IMR-90 (cell line): Measurements from ENCODE around the gene SIKE1. TPM values are rescaled to one million over a fixed set of nuclear protein-coding genes. Genes with fewer than 3 reads are reported as not detected.

Source experiments
- ATAC-seq: fragments of 200-7000 bp; cut with Tn5 transposase; 2 replicates; pipeline ENCODE4 v1.9.1; 2020; ENCODE audit warnings: low read depth, mild to moderate bottlenecking, moderate library complexity
- BruUV-seq: library from RNA; stranded (reverse); fragments of 400-500 nt; replicated peaks from 2 replicates; lab custom pipeline; 2021; lab: Mats Ljungman, UMichigan
- CTCF ChIA-PET: fragments of 300-600 bp; formaldehyde crosslinking; extraction: SDS; loops from one replicate; lab custom pipeline; 2021; ENCODE audit warnings: antibody characterized with exemption; lab: Yijun Ruan, JAX
- POLR2A ChIA-PET: fragments of 300-600 bp; sonication (Branson Sonifier 250); formaldehyde crosslinking; loops from one replicate; lab custom pipeline; 2022; ENCODE audit warnings: antibody characterized with exemption; ENCODE audit not compliant: unreplicated experiment; lab: Charles Lee
- DNase-seq: peaks from one replicate; pipeline ENCODE4 v3.0.0; 2013
- H2AFZ ChIP-seq: replicated peaks from 2 replicates; pipeline ENCODE3; 2013; ENCODE audit warnings: low read length, mild to moderate bottlenecking; ENCODE audit not compliant: poor library complexity
- H2AK5ac ChIP-seq: 2 replicates; pipeline ENCODE4 v1.6.1; 2013; ENCODE audit warnings: low read depth, low read length, inconsistent platforms
- H2AK9ac ChIP-seq: replicated peaks from 2 replicates; pipeline ENCODE3; 2013; ENCODE audit warnings: mild to moderate bottlenecking, low read depth, low read length, moderate library complexity; ENCODE audit not compliant: poor library complexity
- H2BK120ac ChIP-seq: 2 replicates; pipeline ENCODE4 v1.6.1; 2013; ENCODE audit warnings: low read depth, low read length, inconsistent platforms
- H2BK15ac ChIP-seq: 3 replicates; pipeline ENCODE4 v1.6.1; 2013; ENCODE audit warnings: low read depth, low read length, inconsistent platforms
- H2BK20ac ChIP-seq: 2 replicates; pipeline ENCODE4 v1.6.1; 2013; ENCODE audit warnings: low read depth, mild to moderate bottlenecking, inconsistent platforms, low read length, moderate library complexity
- H2BK5ac ChIP-seq: 2 replicates; pipeline ENCODE4 v1.6.1; 2013; ENCODE audit warnings: mild to moderate bottlenecking, low read depth, low read length, inconsistent platforms; ENCODE audit not compliant: poor library complexity, severe bottlenecking
- H3K14ac ChIP-seq: replicated peaks from 2 replicates; pipeline ENCODE4 v1.6.1; 2013; ENCODE audit warnings: low read depth, low read length, inconsistent platforms
- H3K18ac ChIP-seq: 2 replicates; pipeline ENCODE4 v1.6.1; 2013; ENCODE audit warnings: low read depth, low read length, control low read depth
- H3K23ac ChIP-seq: 2 replicates; pipeline ENCODE4 v1.6.1; 2013; ENCODE audit warnings: low read depth, low read length, inconsistent platforms
- H3K27ac ChIP-seq: 2 replicates; pipeline ENCODE4 v1.5.1; 2013; ENCODE audit warnings: mild to moderate bottlenecking, control low read depth, low read length; ENCODE audit not compliant: insufficient read depth
- H3K27me3 ChIP-seq: 2 replicates; pipeline ENCODE4 v1.6.1; 2013; ENCODE audit warnings: low read length; ENCODE audit not compliant: control insufficient read depth, insufficient read depth
- H3K36me3 ChIP-seq: 2 replicates; pipeline ENCODE4 v1.6.1; 2013; ENCODE audit warnings: low read length, mixed read lengths; ENCODE audit not compliant: control insufficient read depth, insufficient read depth
- H3K4ac ChIP-seq: 2 replicates; pipeline ENCODE4 v1.6.1; 2013; ENCODE audit warnings: low read depth, low read length, inconsistent platforms
- H3K4me1 ChIP-seq: 2 replicates; pipeline ENCODE4 v1.6.1; 2013; ENCODE audit warnings: low read length, mixed read lengths; ENCODE audit not compliant: control insufficient read depth, insufficient read depth
- H3K4me2 ChIP-seq: 2 replicates; pipeline ENCODE4 v1.6.1; 2013; ENCODE audit warnings: low read depth, mild to moderate bottlenecking, control low read depth, low read length, moderate library complexity
- H3K4me3 ChIP-seq: 2 replicates; pipeline ENCODE4 v1.5.1; 2013; ENCODE audit warnings: low read depth, mild to moderate bottlenecking, control low read depth, low read length, moderate library complexity; ENCODE audit not compliant: insufficient read depth
- H3K56ac ChIP-seq: 2 replicates; pipeline ENCODE4 v1.6.1; 2013; ENCODE audit warnings: low read length, inconsistent platforms; ENCODE audit not compliant: insufficient read depth; ENCODE audit errors: extremely low read depth
- H3K79me1 ChIP-seq, 2 experiments: 2 replicates each; pipeline ENCODE4 v1.6.1; 2013; ENCODE audit warnings: low read length in 2 of 2, inconsistent platforms in 1 of 2, low read depth in 1 of 2
- H3K9ac ChIP-seq: 2 replicates; pipeline ENCODE4 v1.6.1; 2013; ENCODE audit warnings: low read depth, low read length, control low read depth
- H3K9me1 ChIP-seq: 2 replicates; pipeline ENCODE4 v1.6.1; 2013; ENCODE audit warnings: low read length, inconsistent platforms; ENCODE audit not compliant: insufficient read depth
- H3K9me3 ChIP-seq: 2 replicates; pipeline ENCODE4 v1.6.1; 2013; ENCODE audit warnings: low read length; ENCODE audit not compliant: control insufficient read depth, insufficient read depth
- H4K20me1 ChIP-seq: 2 replicates; pipeline ENCODE4 v1.6.1; 2013; ENCODE audit warnings: low read length, inconsistent platforms; ENCODE audit not compliant: insufficient read depth
- H4K5ac ChIP-seq: 2 replicates; pipeline ENCODE4 v1.6.1; 2013; ENCODE audit warnings: mild to moderate bottlenecking, low read depth, low read length, control low read depth
- H4K8ac ChIP-seq, 2 experiments: 2 replicates each; pipeline ENCODE4 v1.6.1; 2013; ENCODE audit warnings: low read depth in 2 of 2, low read length in 2 of 2, control low read depth in 1 of 2, inconsistent platforms in 1 of 2
- H4K91ac ChIP-seq: 2 replicates; pipeline ENCODE4 v1.6.1; 2013; ENCODE audit warnings: low read depth, low read length, inconsistent platforms; ENCODE audit not compliant: insufficient read depth
- CEBPB ChIP-seq: IDR thresholded peaks from 2 replicates; pipeline ENCODE4 v1.6.1; 2012; ENCODE audit warnings: low read depth, low read length, improper control_type of control experiment
- ELK1 ChIP-seq: fragments of 150-350 bp; IDR thresholded peaks from 2 replicates; pipeline ENCODE4 v1.6.1; 2016; ENCODE audit warnings: low read depth, mild to moderate bottlenecking, low read length, moderate library complexity, borderline replicate concordance
- NFE2L2 ChIP-seq: fragments of 150-350 bp; IDR thresholded peaks from 2 replicates; pipeline ENCODE4 v1.6.1; 2016; ENCODE audit warnings: low read depth, mild to moderate bottlenecking, low read length
- RAD21 ChIP-seq: IDR thresholded peaks from 2 replicates; pipeline ENCODE4 v1.6.1; 2012; ENCODE audit warnings: low read length, improper control_type of control experiment
- RCOR1 ChIP-seq: IDR thresholded peaks from 2 replicates; pipeline ENCODE4 v1.6.1; 2012; ENCODE audit warnings: mild to moderate bottlenecking, low read length, improper control_type of control experiment; ENCODE audit not compliant: insufficient replicate concordance
- WGBS, 2 experiments: methylation state at CpG; one replicate each; pipeline versions ENCODE4 v1.1.5 to v1.1.7; 2013; ENCODE audit warnings: missing lambda C conversion rate in 2 of 2; ENCODE audit not compliant: insufficient read length in 1 of 2; ENCODE audit errors: extremely low coverage in 2 of 2; 5-methylcytosine and 5-hydroxymethylcytosine counted together
- dilution Hi-C: fragments of 300-500 bp; cut with HindIII; formaldehyde crosslinking; loops from one replicate; pipeline ENCODE4 v1.14.3; 2018; ENCODE audit warnings: low sequenced_read_pairs; ENCODE audit not compliant: unreplicated experiment
- in situ Hi-C: fragments of 300-500 bp; cut with MboI; formaldehyde crosslinking; loops from 3 replicates; pipeline ENCODE4 v1.14.3; 2019; ENCODE audit warnings: low sequenced_read_pairs, inconsistent platforms, mixed read lengths
- intact Hi-C: fragments of 100-400 bp; cut with micrococcal nuclease; formaldehyde crosslinking; loops from 2 replicates; pipeline ENCODE4 v1.10.0; 2022
- polyA plus RNA-seq, 3 experiments: library from polyadenylated mRNA; depleted of rRNA; stranded (reverse); fragments of >200 nt; gene quantifications; 2 replicates each; pipeline ENCODE4 v1.2.3, GENCODE V29; 2012; ENCODE audit warnings: low replicate concordance in 1 of 3
- total RNA-seq: library from RNA; depleted of rRNA; stranded (reverse); fragments of >200 nt; gene quantifications from 2 replicates; pipeline ENCODE4 v1.2.3, GENCODE V29; 2012

Gene SIKE1
- total and polyA plus RNA-seq, 2 of the 4 experiments (the other 2 are of a cell fraction), result 20.9 to 49.1 TPM

- no peak overlapping the region for H2AK5ac ChIP-seq
- no peak overlapping the region for H3K9ac ChIP-seq
- DNase-seq, result no peak
- TF ChIP-seq NFE2L2, result no peak
- TF ChIP-seq RAD21, result no peak
- no peak for TF ChIP-seq RCOR1
- TF ChIP-seq CEBPB, result no peak
- TF ChIP-seq ELK1, result no peak
- H2BK15ac ChIP-seq, result no peak overlapping the region
- CTCF ChIA-PET, result interaction anchor here (0.6 kb wide), 2 partner anchors 35 to 459 kb away, joined by 3 to 4 read pairs; no protein-coding TSS in a partner anchor
- dilution Hi-C loops (no loop called here), intact Hi-C loops (loop anchor here (5.0 kb wide), 1 partner anchor 1219 kb away; no protein-coding TSS in a partner anchor), in situ Hi-C loops (loop anchor here (25.0 kb wide), 1 partner anchor 566 kb away; no protein-coding TSS in a partner anchor)
- no peak overlapping the region for H2AFZ ChIP-seq
- no peaks in the 10 kb centered on the region for H3K9me3 ChIP-seq
- no peaks in the 10 kb centered on the region; the same call in 1 of the 2 replicates for H3K4me1 ChIP-seq
- H4K20me1 ChIP-seq, result peaks cover 80% of the 10 kb centered on the region
- no TSS peak for BruUV-seq
- H3K36me3 ChIP-seq, result peaks cover 27% of the 10 kb centered on the region
- H3K14ac ChIP-seq, result no peak overlapping the region
- no peak overlapping the region for H3K23ac ChIP-seq
- H3K9me1 ChIP-seq, result peaks cover 2% of the 10 kb centered on the region; the same call in 1 of the 2 replicates
- H2BK120ac ChIP-seq, result no peak overlapping the region
- no peak for ATAC-seq
- no peak overlapping the region for H3K4ac ChIP-seq
- no peaks in the 10 kb centered on the region for H3K27me3 ChIP-seq
- WGBS, 2 experiments, result no CpG with 5 or more reads among the region's 6 CpGs
- H4K8ac ChIP-seq, result no peak overlapping the region
- H2AK9ac ChIP-seq, result no peak overlapping the region
- H3K18ac ChIP-seq, result no peak overlapping the region
- POLR2A ChIA-PET, result no interaction called here
- H2BK5ac ChIP-seq, result no peak overlapping the region
- H3K79me1 ChIP-seq, result peaks cover 7 to 28% of the 10 kb centered on the region in 2 experiments; a peak in 3 of 4 replicates
- H3K4me2 ChIP-seq, result no peak overlapping the region
- no peak overlapping the region for H4K91ac ChIP-seq
- H3K27ac ChIP-seq, result no peak overlapping the region
- no peak overlapping the region for H2BK20ac ChIP-seq
- no peak overlapping the region for H3K4me3 ChIP-seq
- no peak overlapping the region for H4K5ac ChIP-seq
- H3K56ac ChIP-seq, result no peak overlapping the region
These were observed 33.9 kb downstream of the SIKE1 start for GRCh38 chr1:114746450-114747121.
